ENCODE results near the gene GGN. TPM values are rescaled to one million over a fixed set of nuclear protein-coding genes. Genes with fewer than 3 reads are reported as not detected.
A peak's percentile ranks its signal among the peaks of the same experiment; 100 is the strongest.
"Not testable (repeated sequence)": the region's sequence is repeated elsewhere in the genome, so short reads cannot be mapped to it uniquely, and the experiment has no call there.

GGN gene, protein sequence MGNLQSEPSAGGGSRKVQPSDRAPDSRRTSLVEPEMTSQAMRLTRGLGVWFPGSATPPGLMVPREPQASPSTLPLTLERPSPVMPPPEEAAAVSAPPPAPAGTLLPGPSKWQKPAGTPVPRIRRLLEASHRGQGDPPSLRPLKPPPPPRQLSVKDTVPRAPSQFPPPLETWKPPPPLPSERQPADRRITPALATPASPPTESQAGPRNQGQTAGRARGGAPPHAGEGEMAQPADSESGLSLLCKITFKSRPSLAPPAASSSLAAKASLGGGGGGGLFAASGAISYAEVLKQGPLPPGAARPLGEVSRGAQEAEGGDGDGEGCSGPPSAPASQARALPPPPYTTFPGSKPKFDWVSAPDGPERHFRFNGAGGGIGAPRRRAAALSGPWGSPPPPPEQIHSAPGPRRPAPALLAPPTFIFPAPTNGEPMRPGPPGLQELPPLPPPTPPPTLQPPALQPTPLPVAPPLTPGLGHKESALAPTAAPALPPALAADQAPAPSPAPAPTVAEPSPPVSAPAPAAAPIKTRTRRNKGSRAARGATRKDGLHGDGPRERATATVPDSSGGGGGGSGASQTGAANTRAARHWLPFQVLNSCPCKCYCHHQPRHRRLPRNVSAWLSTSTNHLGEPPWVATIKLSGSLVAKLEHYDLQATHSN
- not detected for total RNA-seq

DNA sequence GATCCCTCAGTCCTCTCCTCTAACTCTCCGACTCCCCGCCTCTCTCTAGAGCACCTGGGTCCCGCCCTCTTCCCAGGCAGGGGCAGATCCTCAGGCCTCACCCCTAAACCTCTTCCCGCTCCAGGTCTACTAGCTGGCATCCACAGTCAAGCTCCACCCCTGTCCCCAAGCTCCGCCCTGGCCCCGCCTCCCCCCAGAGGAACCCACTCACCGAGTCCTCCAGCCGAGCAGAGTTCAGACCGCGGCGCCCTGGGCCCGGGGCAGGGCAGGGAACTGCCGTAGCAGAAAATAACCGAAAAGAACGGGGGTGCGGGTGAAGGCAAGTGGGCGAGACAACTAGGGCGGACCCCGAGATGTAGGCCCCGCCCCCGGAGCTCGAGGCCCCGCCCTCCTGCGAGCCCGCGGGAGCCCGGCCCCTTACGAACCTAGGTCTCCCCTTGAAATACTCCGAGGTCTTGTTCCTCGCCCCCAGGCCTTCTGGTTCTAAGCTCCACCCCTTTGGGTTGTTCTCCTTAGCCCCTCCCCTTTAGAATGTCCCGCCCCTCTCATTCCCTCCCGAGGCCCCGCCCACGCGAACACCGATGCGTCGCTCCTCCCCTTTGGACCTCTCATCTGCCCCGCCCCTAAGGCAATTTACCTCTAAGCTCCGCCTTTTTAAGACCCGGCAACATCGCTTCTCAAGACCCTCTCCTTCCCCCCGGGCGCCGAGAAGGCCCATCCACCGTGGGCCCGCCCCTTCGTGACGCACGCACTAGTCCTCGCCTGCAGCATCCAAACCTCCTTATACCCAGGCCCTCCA is at the start of gene GGN:
GGN (minus strand) TSS at position 485 of the 799 bp plus-strand sequence. CDS start 773 bp downstream, outside the sequence.
- peak within 1 kb of the TSS; percentile 76 for H3K4me3 Mint-ChIP-seq
- no peaks in the 10 kb centered on the region for H3K9me3 Mint-ChIP-seq
- POLR2A ChIA-PET = interaction anchor here (0.6 kb wide), 1 partner anchor 71 kb away, joined by 5 read pairs; no protein-coding TSS in a partner anchor
- peak within 1 kb of the TSS; percentile 68 for H3K27ac Mint-ChIP-seq
- peak; percentile 77 for DNase-seq
- peaks cover 16% of the 10 kb centered on the region for H3K36me3 Mint-ChIP-seq (ENCODE audit: low read depth)
- peaks cover 14% of the 10 kb centered on the region for H3K4me1 Mint-ChIP-seq
- CTCF ChIA-PET = interaction anchor here (0.5 to 2.6 kb wide), 14 partner anchors 10 to 543 kb away, joined by 3 to 27 read pairs (median 3); partner anchors contain the start of genes CATSPERG, FAM98C, MRPS12 and PSMD8
- peaks cover 32% of the 10 kb centered on the region for H3K27me3 Mint-ChIP-seq

DNA sequence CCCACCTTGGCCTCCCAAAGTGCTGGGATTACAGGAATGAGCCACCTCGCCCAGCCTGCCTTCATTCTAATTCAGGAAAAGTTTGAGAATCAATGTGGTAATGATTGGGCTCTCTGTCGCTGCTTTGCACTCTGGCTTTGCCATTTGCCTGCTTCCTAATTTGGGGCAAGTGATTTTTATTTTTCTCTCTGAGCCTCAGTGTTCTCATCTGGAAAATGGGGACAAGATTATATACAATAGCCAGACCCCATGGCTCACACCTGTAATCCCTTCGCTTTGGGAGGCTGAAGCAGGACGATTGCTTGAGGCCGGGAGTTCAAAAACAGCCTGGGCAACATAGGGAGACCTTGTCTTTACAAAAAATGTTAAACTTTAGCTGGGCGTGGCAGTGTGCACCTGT is 49.5 kb upstream of the GGN start:
- Mint-ChIP-seq H3K9me3 (no peaks in the 10 kb centered on the region), H3K4me1 (peaks cover 13% of the 10 kb centered on the region), H3K4me3 (no peak overlapping the region), H3K27ac (no peak overlapping the region), H3K36me3 (ENCODE audit: low read depth) (no peaks in the 10 kb centered on the region), H3K27me3 (peaks cover 8% of the 10 kb centered on the region)
- ChIA-PET POLR2A (no interaction called here), CTCF (interaction anchor here (0.7 kb wide), 1 partner anchor 35 kb away, joined by 4 read pairs; the partner anchor contains the start of gene FAM98C)
- no peak for DNase-seq

DNA sequence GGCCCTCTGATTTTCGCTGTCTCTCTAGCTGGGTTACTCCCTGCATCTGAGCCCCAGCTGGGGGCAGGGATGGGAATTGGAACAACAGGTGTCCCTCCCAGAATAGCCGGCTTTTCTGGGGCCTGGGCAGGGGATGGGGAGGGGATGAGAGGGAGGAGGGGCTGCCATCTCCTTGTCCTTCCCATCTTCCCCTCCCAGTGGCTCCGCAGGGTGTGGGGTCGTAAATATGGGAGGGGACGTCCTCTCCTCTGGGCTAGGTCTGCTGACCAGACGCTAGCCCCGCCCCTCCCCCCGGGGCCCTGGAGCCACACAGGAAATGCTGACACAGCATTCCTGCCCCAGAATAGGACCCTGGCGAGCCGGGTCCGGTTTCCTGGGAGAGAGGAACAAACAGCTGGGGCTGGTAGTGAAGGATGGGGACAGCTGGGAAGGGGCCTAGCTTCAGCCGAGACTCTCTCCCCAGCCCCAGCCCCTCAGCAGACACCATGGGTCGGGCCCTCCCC is 46.8 kb upstream of the GGN start:
- no peaks in the 10 kb centered on the region for H3K9me3 Mint-ChIP-seq
- no peak overlapping the region for H3K4me3 Mint-ChIP-seq

DNA sequence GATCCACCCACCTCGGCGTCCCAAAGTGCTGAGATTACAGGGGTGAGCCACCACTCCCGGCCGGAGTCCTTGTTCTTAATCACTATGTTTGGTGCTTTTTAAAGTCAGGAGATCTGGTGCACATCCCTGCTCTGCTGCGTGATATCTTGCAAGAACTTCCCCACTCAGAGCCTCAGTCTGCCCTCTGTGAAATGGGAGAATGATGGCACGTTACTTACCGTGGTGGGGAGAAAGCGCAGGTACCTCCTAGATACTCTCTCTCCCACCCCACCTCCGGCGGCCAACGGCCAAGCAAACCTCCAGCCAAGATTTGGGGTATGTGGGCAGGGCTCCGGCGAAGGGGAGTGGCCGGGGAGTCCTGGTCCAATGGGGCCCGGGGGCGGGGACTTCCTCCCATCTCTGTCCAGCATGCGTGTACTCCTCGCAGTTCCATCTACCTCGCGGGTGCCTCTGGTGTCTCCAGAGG is 45.5 kb upstream of the GGN start, which contains the start of gene RYR1:
RYR1 (plus strand) TSS at position 424 of the 466 bp plus-strand sequence. CDS start 139 bp downstream, outside the sequence.
- Mint-ChIP-seq H3K27me3 (peaks cover 8% of the 10 kb centered on the region), H3K4me3 (peak within 1 kb of the TSS; percentile 22), H3K27ac (peak within 1 kb of the TSS; percentile 75), H3K9me3 (no peaks in the 10 kb centered on the region), H3K36me3 (ENCODE audit: low read depth) (no peaks in the 10 kb centered on the region), H3K4me1 (peaks cover 21% of the 10 kb centered on the region)
- CTCF ChIA-PET = interaction anchor here (1.2 kb wide), 1 partner anchor 527 kb away, joined by 3 read pairs; no protein-coding TSS in a partner anchor
- POLR2A ChIA-PET = no interaction called here
- DNase-seq = peak; percentile 46

More for the DNA sequence above, 46.8 kb upstream of the GGN start:
- ChIA-PET CTCF (interaction anchor here (1.0 kb wide), 1 partner anchor 32 kb away, joined by 4 read pairs; the partner anchor contains the start of gene FAM98C), POLR2A (interaction anchor here (0.6 kb wide), 1 partner anchor 422 kb away, joined by 4 read pairs; no protein-coding TSS in a partner anchor)
- no peak for DNase-seq
- Mint-ChIP-seq H3K36me3 (ENCODE audit: low read depth) (no peaks in the 10 kb centered on the region), H3K4me1 (peaks cover 13% of the 10 kb centered on the region), H3K27ac (no peak overlapping the region), H3K27me3 (peaks cover 8% of the 10 kb centered on the region)

DNA sequence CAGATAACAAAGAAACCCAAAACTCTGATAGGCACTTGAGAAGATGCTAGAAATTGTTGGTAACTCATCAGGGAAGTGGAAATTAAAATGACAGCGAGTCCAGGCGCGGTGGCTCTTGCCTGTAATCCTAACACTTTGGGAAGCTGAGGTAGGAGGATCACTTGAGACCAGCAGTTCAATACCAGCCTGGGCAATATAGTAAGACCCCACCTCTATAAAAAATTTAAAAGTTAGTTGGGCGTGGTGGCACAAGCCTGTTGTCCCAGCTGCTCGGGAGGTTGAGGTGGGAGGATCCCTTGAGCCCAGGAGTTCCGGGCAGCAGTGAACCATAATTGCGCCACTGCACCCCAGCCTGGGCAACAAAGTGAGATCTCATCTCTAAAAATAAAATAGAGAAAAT is 43.1 kb upstream of the GGN start:
- Mint-ChIP-seq H3K27ac (no peak overlapping the region), H3K36me3 (ENCODE audit: low read depth) (no peaks in the 10 kb centered on the region), H3K4me3 (no peak overlapping the region), H3K9me3 (no peaks in the 10 kb centered on the region), H3K4me1 (peaks cover 34% of the 10 kb centered on the region), H3K27me3 (peaks cover 8% of the 10 kb centered on the region)
- ChIA-PET CTCF (interaction anchor here (0.8 kb wide), 1 partner anchor 28 kb away, joined by 3 read pairs; the partner anchor contains the start of gene FAM98C), POLR2A (no interaction called here)
- DNase-seq = no peak

DNA sequence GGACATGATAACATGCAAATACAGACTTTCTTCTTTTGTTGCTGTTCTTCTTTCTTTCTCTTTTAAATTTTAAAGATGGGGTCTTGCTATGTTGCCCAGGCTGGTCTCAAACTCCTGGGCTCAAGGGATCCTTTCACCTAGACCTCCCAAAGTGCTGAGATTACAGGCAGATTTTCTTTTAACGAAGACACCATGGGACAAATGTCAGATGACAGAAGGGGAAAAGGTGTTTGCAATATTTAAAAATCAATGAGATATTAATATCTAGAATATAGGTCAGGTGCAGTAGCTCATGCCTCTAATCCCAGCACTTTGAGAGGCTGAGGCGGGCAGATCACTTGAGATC is 42.0 kb upstream of the GGN start:
- Mint-ChIP-seq H3K36me3 (ENCODE audit: low read depth) (no peaks in the 10 kb centered on the region), H3K27me3 (peaks cover 8% of the 10 kb centered on the region), H3K27ac (peak overlapping the region; percentile 55), H3K9me3 (no peaks in the 10 kb centered on the region), H3K4me3 (no peak overlapping the region), H3K4me1 (peaks cover 42% of the 10 kb centered on the region)
- POLR2A ChIA-PET = no interaction called here
- CTCF ChIA-PET = no interaction called here
- DNase-seq = no peak

DNA sequence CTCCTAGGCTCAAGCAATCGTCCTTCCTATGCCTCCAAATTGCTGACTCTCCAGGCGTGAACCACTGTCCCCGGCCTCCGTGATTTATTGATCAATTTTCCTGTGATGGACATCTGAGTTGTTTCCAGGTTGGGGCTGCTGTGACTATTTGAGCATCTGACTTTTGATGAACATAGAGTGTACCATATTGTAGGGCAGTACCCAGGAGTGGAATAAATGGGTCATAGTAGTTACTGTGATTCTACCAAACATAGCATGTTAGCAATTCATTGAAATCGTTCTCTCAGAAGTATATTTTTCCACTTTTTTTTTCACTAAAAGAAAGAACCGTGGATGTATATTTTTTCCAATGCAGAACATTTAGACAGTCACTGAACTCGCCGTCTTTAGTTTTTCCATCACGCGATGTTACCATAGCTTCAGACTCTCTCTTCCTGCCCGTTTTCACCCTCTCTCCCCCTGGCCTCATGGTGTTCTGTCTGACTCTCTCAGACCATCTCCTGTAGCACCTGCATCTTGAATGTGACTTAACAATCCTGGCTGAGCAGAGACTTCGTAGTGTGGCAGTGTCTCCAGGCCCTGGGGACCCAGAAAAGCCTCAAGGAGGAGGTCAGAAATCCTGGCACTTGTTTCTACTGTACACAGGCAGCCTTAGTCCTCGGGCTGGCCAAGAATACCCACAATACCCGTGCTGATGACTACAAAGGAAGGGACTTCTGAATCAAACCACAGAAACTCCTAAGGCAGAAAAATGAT is 41.4 kb upstream of the GGN start:
- CTCF ChIA-PET = interaction anchor here (1.2 kb wide), 1 partner anchor 27 kb away, joined by 4 read pairs; the partner anchor contains the start of gene FAM98C
- Mint-ChIP-seq H3K4me3 (no peak overlapping the region), H3K27me3 (peaks cover 7% of the 10 kb centered on the region), H3K9me3 (no peaks in the 10 kb centered on the region), H3K36me3 (ENCODE audit: low read depth) (no peaks in the 10 kb centered on the region), H3K4me1 (peaks cover 41% of the 10 kb centered on the region), H3K27ac (peak overlapping the region; percentile 55)
- POLR2A ChIA-PET = no interaction called here
- DNase-seq = peak; percentile 20

DNA sequence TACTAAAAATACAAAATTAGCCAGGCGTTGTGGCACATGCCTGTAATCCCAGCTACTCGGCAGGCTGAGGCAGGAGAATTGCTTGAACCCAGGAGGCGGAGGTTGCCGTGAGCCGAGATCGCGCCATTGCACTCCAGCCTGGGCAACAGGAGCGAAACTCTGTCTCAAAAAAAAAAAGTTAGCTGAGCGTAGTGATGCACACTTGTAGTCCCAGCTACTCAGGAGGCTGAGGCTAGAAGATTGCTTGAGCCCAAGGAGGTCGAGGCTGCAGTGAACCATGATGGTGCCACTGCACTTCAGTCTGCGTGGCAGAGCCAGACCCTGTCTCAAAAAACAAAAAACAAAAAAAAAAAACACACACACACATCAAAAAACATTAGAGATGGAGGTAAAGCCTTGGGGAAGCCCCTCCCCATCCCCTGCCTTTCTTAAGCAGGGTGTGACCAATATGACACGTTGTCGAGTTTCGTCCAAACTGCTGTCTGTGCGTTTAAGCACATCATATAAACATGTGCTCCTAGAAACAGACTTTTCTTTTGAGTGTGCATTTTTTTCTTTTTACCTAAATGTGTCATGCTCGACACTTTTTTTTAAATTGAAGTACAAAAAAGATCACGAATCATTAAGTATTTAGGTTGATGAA is 39.3 kb upstream of the GGN start:
- Mint-ChIP-seq H3K4me3 (peak overlapping the region; percentile 30), H3K27ac (peak overlapping the region; percentile 81), H3K4me1 (peaks cover 32% of the 10 kb centered on the region)
- H3K9me3 Mint-ChIP-seq; H3K36me3 Mint-ChIP-seq (ENCODE audit: low read depth); POLR2A ChIA-PET; H3K27me3 Mint-ChIP-seq: not testable (repeated sequence)
- CTCF ChIA-PET = interaction anchor here (0.7 to 4.7 kb wide), 2 partner anchors 24 to 452 kb away, joined by 3 to 27 read pairs; partner anchors contain the start of gene FAM98C
- DNase-seq = peak; percentile 46

DNA sequence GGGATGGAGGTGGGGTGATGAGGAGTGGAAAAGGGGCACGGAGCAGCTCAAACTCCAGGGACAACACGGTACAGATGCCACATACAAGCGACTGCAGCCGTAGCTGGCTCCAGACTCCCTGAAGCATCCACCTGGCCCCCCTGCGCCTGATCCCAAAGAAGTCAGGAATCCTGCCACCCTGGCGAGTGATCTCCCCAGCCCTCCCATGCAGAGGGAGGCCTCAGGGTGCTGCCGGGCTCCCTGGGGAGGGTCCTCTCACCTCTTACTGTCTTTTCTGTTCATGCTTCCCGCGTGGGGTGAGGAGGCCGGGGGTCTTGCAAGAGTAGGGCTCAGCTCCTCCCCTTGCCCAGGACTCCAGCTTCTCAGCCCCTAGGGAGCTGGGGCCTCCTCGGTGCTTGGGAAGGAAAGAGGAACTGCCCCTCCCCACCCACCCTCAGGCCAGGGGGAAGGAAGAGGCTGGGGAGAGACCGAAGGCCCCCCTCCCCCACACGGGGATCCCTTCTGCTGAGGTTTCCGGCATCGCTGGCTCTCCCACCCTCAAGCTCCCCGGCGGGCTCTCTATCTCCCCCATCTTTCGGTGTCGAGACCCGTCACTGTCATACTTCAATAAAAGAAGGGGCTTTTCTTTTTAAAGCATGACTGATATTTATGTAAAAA is 38.1 kb upstream of the GGN start, which contains the start of gene RASGRP4:
RASGRP4 (minus strand) TSS at position 410 of the 657 bp plus-strand sequence; CDS start at position 282, 128 bp downstream.
- no peaks in the 10 kb centered on the region for H3K36me3 Mint-ChIP-seq (ENCODE audit: low read depth)
- H3K4me1 Mint-ChIP-seq = peaks cover 32% of the 10 kb centered on the region
- peak; percentile 38 for DNase-seq
- peak within 1 kb of the TSS; percentile 81 for H3K27ac Mint-ChIP-seq
- no peaks in the 10 kb centered on the region for H3K9me3 Mint-ChIP-seq
- CTCF ChIA-PET = interaction anchor here (0.6 to 4.7 kb wide), 2 partner anchors 9 to 23 kb away, joined by 3 to 27 read pairs; partner anchors contain the start of gene FAM98C
- POLR2A ChIA-PET = no interaction called here
- peak within 1 kb of the TSS; percentile 52 for H3K4me3 Mint-ChIP-seq
- no peaks in the 10 kb centered on the region for H3K27me3 Mint-ChIP-seq

DNA sequence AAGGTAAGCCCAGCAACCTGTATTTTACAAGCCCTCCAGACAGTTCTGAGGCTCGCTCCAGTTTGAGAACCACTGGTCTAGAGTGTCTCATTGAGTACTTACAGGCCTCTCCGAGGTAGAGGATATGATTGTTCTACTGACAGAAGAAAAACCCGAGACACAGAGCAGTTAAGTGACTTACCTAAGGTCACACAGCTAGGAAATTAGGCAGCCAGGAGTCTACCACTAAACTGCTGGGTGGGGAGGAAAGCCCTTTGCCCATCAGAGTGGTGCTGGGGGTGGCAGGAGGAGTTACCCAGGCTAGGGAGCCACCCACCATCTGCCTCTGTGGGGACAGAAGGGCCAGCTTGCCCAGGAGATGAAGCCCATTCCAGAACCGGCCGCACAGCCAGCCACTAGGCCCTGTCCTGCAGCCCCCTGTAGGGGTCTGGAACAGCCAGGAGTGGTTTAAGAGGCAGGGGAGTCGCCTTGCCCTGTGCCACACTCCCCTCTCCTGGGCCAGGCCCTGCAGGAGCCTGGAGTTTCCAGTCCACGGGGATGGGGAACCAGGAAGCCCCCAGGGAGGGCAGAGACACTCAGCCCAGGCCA is 37.5 kb upstream of the GGN start:
- H3K4me1 Mint-ChIP-seq = peaks cover 32% of the 10 kb centered on the region
- H3K4me3 Mint-ChIP-seq = peak overlapping the region; percentile 17
- H3K27me3 Mint-ChIP-seq = no peaks in the 10 kb centered on the region
- DNase-seq = no peak
- no peaks in the 10 kb centered on the region for H3K9me3 Mint-ChIP-seq
- ChIA-PET POLR2A (no interaction called here), CTCF (interaction anchor here (0.6 to 4.7 kb wide), 3 partner anchors 9 to 22 kb away, joined by 3 to 27 read pairs (median 3); partner anchors contain the start of gene FAM98C)
- H3K27ac Mint-ChIP-seq = no peak overlapping the region
- H3K36me3 Mint-ChIP-seq (ENCODE audit: low read depth) = no peaks in the 10 kb centered on the region

Measured in activated CD4-positive, alpha-beta T cell treated with anti-CD3 and anti-CD28 coated beads, Interleukin-2, amount 10 ng/mL, durations not matched to agents 7 days and 5 days (primary cell).